GM19372 (cell line): ENCODE measurements around the gene CFAP46.

Experiments
- ATAC-seq: cut with Tn5 transposase; IDR thresholded peaks from one replicate; pipeline ENCODE4 v1.9.1; 2021; ENCODE audit warnings: mild to moderate bottlenecking, low read depth, moderate library complexity; ENCODE audit not compliant: unreplicated experiment

Gene CFAP46

GRCh38 chr10:132886211-132887099, 55.9 kb downstream of the CFAP46 start:
- no peak for ATAC-seq

DNA sequence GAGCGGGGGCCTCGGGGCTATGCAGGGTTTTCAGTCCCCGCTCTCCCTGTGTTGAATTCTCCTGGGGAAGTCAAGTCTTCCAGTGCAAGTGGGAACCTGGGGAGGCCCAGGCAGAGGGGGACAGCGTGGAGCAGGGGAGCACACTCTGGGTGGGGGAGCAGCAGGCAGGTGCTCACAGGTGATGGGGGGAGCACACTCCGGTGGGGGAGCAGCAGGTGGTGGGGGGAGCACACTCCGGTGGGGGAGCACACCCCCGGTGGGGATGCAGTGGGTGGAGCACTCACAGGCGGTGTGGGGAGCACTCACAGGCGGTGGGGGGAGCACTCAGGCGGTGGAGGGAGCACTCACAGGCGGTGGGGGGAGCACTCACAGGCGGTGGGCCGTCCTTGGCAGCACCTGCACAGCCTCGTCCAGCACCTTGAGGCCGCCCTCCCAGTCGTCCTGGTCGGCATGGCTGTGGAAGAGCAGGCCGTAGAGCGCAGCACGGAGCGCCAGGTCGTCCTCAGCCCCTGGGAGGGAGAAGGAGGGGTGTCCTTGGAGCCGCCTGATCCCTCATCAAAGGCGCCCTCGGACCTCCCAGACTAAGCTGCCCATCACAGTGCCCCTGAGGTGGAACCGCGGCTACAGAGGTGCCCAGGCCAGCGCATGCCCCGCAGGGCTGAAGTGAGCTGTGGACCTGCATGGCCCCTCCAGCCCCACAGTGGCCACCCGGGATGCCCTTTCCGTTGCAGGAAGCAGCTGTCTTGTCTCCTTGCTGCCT, 56.7 kb downstream of the CFAP46 start:
- ATAC-seq = no peak

DNA sequence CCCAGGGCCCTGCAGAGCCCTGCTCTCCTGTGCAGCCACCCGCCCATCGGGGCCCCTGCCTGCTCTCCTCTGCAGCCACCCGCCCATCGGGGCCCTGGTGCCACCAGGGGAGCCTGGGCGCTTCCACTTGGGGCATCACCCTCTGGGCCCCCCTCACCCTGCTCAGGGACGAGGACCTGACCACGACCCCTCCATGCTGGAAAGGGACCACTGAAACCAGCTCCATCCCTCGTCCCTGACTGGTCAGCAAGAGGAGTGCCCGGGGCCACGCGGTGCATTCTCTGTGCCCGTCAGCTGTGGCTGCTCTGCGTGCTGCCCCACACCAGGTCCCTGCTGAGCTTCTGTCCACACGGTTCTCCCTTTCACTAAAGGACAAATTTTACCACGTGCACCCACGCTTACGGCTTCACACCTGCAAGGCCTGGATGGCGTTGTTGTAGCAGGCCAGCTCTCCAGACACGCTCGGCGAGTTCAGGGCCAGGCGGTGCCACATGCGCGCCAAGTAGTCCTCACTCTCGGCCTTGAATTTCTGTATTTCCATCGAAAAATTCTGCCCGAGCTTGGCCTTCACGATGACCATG, 57.6 kb downstream of the CFAP46 start:
- no peak for ATAC-seq

DNA sequence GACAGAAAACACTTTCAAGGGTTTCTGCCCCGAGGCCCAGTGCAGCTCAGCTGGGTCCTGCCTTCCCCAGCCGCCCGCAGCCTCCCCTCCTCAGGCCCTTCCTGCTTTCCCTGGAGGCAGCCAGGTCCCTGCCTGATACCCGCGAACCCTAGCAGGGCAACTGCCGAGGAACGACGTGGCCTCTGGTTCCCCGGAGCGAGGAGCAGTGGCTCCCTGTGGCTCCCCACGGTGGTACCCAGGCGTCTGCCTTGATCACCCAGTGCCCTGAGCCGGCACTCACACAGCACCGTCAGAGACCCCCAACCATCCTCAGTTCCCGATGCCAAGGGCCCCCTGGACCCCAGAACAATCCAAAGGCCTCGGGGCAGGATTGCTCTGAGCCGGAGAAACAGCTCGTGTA, 58.3 kb downstream of the CFAP46 start:
- no peak for ATAC-seq

- ATAC-seq = no peak
Observed at GRCh38 chr10:132883391-132883881, 58.9 kb downstream of the CFAP46 start.

DNA sequence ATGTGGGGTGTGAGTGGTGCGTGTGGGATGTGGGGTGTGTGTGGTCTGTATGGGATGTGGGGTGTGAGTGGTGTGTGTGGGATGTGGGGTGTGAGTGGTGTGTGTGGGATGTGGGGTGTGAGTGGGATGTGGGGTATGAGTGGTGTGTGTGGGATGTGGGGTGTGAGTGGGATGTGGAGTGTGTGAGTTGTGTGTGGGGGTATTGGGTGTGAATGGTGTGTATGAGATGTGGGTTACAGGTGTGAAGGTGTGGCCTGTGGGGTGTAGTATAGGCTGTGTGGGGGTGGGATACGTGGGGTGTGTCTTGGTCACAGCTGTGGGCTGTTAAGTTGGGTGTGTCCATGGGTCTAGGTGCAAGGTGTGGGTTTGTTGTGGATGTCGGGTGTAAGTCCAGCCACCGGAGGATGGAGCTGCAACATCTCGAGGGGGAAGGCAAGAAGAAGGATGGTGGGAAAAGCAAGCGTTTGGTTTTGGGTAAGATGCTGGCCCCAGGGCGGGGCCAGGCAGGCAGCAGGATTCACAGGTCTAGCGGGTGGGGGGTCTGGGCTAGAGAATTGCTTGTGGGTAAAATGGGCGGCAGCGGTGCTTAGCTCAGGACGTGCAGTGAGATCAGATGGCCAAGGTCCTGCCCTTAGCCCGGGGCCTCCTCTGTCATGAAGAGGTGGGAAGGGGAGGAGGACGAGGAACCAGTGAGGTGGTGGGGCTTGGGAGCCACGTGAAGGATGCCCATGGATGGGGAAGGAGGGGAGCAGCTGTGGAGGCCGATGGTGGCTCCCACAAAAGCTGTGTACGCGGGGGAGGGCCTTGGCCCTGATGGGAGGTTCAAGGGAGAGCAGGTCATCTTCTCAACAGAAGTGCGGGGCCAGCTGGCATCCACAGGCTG, 60.1 kb downstream of the CFAP46 start:
- ATAC-seq = no peak

- no peak for ATAC-seq
Observed at GRCh38 chr10:132881186-132881920, 61.0 kb downstream of the CFAP46 start.

- no peak for ATAC-seq
Observed at GRCh38 chr10:132880128-132880981, 62.0 kb downstream of the CFAP46 start.

DNA sequence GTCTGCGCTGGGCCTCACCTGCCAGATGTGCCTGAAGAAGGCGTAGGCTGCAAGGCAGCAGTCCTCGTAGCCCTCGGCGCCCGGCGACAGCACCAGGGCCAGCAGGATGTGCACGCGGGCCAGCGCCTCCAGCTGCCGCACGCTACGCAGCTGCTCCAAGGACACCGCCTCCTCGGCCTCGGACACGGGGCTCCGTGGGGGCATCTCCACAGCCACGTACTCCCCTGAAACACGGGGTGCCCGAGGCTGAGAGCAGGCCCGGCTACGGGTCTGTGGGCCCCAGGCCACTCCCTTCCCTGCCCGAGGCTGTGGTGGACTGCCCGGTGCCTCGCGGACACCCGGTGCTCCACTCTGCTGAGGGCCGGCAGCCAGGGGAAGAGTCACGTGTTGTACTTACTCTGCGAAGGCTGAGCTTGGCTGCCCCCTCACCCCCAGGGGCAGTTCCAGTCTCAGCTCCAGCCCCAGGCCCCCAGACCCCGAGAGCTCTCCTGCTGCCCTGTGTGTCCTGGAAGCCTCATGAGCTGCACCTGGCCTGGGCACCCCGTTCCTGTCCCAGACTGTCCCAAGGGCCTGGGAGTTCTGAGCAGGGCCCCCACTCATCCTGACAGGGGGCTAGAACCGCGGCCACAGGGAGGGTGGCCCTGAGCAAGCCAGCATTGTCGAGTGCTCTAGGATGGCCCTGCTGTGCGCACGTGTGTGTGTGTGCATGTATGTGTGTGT, 62.8 kb downstream of the CFAP46 start:
- ATAC-seq = no peak

DNA sequence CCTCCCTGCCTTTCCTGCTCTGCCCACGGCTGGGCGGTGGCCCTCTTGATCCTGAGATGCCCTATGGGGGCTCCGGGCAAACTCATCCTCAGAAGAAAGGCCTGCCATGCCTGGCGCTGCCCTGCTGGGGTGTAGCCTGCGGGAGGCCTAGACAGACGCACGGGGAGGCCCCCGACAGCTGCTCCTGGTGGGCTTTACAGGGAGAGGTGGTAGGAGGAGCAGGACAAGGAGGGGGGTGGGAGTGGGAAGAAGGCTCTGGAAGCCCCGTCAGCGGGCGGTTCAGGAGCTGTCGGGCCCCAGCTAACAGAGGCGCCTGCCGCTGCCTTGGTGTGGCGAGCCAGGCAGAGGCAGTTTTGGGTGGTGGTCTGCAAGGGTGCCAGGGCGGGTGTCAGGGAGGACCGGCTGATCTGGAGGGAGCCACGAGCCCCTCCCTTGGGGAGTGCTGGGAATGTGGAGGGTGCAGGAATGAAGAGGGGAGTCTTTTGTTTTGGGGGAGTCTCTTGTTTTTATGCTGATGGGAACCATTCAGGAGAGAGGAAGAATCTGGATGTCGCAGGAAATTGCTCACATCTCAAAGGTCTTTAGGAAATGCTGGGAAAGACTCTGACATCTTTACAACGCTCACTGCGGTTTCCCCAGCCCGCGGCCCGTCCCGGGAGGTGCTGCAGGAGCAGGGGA, 63.5 kb downstream of the CFAP46 start:
- no peak for ATAC-seq

- no peak for ATAC-seq
Observed at GRCh38 chr10:132878091-132878729, 64.2 kb downstream of the CFAP46 start.

DNA sequence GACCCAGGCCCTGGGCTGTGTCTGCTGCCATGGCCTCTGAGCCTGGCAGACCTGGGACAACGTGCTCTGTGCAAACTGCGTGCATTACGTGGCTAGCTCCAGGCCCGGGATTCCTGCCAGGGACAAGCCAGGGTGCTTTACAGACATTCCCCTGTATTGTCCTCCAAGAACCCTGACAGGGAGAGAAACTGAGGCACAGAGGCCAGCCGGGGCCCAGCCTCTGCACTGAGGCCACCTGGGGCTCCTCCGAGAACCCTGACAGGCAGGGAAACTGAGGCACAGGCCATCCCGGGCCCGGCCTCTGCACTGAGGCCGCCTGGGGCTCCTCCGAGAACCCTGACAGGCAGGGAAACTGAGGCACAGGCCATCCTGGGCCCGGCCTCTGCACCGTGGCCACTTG, 64.9 kb downstream of the CFAP46 start:
- no peak for ATAC-seq

DNA sequence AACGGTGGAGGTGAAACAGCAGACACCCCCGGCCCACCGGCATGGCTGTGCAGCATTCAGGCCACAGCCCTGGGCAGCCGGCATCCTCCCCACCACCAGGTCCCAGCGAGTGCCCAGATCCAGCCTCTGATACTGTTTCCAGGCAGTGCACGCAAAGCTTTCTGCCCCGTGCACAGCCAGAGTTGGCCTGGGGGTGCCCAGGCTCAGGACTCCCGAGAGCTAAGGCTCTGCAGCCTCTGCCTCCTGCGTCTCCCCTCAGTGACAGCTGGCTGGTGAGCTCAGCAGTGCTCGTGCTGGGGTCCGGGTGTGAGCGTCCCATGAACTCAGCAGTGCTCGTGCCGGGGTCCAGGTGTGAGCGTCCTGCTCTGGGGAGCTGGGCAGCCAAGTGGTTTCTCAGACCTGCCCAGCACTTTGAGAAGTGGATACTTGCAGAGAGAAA, 65.4 kb downstream of the CFAP46 start:
- no peak for ATAC-seq

DNA sequence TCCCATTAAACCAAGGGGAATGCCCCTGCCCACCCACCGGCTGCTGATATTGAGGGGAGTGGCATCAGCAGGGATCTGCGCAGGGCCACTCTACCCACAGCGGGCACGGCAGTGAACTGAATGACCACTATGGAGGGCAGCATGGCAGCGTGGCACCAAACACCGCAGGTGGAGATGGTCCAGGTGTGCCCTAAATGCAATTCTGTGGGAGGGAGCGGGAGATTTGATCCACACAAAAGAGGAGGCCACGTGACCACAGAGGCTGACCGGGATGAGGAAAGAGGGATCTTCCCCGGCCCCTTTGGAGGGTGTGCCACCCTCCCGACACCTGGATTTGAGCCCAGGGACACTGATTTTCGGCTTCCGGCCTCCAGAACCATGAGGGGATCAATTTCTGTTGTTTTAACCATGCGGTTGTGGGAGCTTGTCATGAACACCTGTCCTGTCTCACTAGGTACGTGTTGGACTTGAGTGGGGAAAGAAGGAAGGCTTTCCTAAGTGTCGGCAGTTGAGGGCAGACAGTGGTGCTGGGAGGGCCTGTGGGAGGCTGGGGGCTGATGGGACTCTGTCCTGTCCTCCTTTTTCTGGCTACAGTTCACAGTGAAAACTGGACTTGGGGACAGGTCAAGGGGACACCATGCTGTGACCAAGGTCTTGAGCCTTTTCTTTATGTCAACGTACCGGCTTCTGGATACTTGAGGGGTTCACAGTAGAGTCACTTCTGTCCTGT, 66.1 kb downstream of the CFAP46 start:
- no peak for ATAC-seq

GRCh38 chr10:132875435-132875834, 66.9 kb downstream of the CFAP46 start:
- ATAC-seq = no peak

- no peak for ATAC-seq
Observed at GRCh38 chr10:132873395-132873794, 69.0 kb downstream of the CFAP46 start.
